Heart left ventricle (tissue), 16 donors: ENCODE measurements around the gene FAM53B. TPM values are rescaled to one million over a fixed set of nuclear protein-coding genes. Genes with fewer than 3 reads are reported as not detected.

Experiments used
- ATAC-seq, 4 donors: fragments of 200-7000 bp; cut with Tn5 transposase; one replicate each; pipeline ENCODE4 v1.9.1; 2020 to 2022; ENCODE audit warnings: moderate library complexity in 4 of 4, mild to moderate bottlenecking in 3 of 4, moderate number of reproducible peaks in 1 of 4
- DNase-seq, 5 donors: peaks; one replicate each; pipeline ENCODE4 v3.0.0-alpha.2; 2020
- H3K27ac ChIP-seq, 12 donors: fragments of 200-600 bp; sonication (generic) in 4 of 12; one replicate each; pipeline versions ENCODE4 v1.5.0 to v1.8.0; 2016 to 2022; ENCODE audit warnings: mild to moderate bottlenecking in 2 of 12
- H3K27me3 ChIP-seq, 9 donors: fragments of 200-600 bp; sonication (generic) in 2 of 9; one replicate each; pipeline versions ENCODE4 v1.5.1 to v1.8.0; 2016 to 2022; ENCODE audit warnings: mild to moderate bottlenecking in 3 of 9
- H3K36me3 ChIP-seq, 9 donors: fragments of 200-600 bp; sonication (generic) in 2 of 9; one replicate each; pipeline versions ENCODE4 v1.5.0 to v1.8.0; 2018 to 2022; ENCODE audit warnings: mild to moderate bottlenecking in 2 of 9
- H3K4me1 ChIP-seq, 12 donors: fragments of 200-600 bp; sonication (generic) in 4 of 12; one replicate each; pipeline versions ENCODE4 v1.5.0 to v1.8.0; 2016 to 2022; ENCODE audit warnings: mild to moderate bottlenecking in 3 of 12
- H3K4me3 ChIP-seq, 12 donors: fragments of 200-600 bp; sonication (generic) in 4 of 12; one replicate each; pipeline versions ENCODE4 v1.5.0 to v1.8.0; 2017 to 2022; ENCODE audit warnings: mild to moderate bottlenecking in 9 of 12, moderate library complexity in 4 of 12
- H3K9me3 ChIP-seq, 12 donors: fragments of 200-600 bp; sonication (generic) in 4 of 12; one replicate each; pipeline versions ENCODE4 v1.5.0 to v1.8.0; 2016 to 2022; ENCODE audit warnings: mild to moderate bottlenecking in 1 of 12
- POLR2A ChIP-seq, 2 donors: fragments of 450-650 bp; IDR thresholded peaks; one replicate each; pipeline ENCODE4 v1.6.1; 2017; ENCODE audit warnings: antibody characterized with exemption in 2 of 2, mild to moderate bottlenecking in 2 of 2, moderate library complexity in 2 of 2
- WGBS, 4 donors: extraction: QIAGEN DNeasy Blood & Tissue Kit in 2 of 4; methylation state at CpG; one replicate each; pipeline versions ENCODE4 v1.1.5 to v1.1.7; 2013 to 2018; 5-methylcytosine and 5-hydroxymethylcytosine counted together
- intact Hi-C, 10 donors: fragments of 100-400 bp; cut with DNase I; formaldehyde crosslinking; loops; one replicate each; pipeline versions ENCODE4 v1.11.1 to v1.14.2; 2022
- polyA plus RNA-seq, 2 donors: library from polyadenylated mRNA; stranded (reverse); fragments of 200-250 nt; gene quantifications; one replicate each; pipeline ENCODE4 v1.2.3, GENCODE V29; 2013
- total RNA-seq, 9 donors: library from RNA; depleted of rRNA in 2 of 9; stranded (reverse); fragments of >200 nt in 2 of 9; fragmentation: NEBNext Ultra II Directional in 3 of 9; extraction: Animal tissue kit (Norgen Biotek cat#: 25700) in 3 of 9; gene quantifications; one replicate each; pipeline versions ENCODE4 v1.1.0 to v1.2.4, GENCODE V29; 2016 to 2023
- TF ChIP-seq, protein P1 (sequence below), 12 donors: fragments of 200-600 bp; sonication (generic) in 4 of 12; IDR thresholded peaks; one replicate each; pipeline versions ENCODE4 v1.5.0 to v1.8.0; 2018 to 2022; ENCODE audit warnings: antibody characterized with exemption in 12 of 12, mild to moderate bottlenecking in 5 of 12
- donor health status: ischemic (EF 13 %, LVEDD 7.1; RV severe dilation, severe dysfunction).
- donor health status: healthy with polysubstance abuse.
- donor health status: DM: no; HTN: yes; CAD: no.
- donor health status: DM: no; HTN: no; CAD: no.
- donor health status: ischemic (EF 25% LVEDD 6.9; RV normal size, moderate dysfunction).
- donor health status: ischemic (EF 25% LVEDD 5.7; RV mildly dilated, moderate dysfunction).
- donor health status: healthy.
- donor health status: DM: yes; HTN: yes; CAD: no.
- donor health status: ischemic (EF 35%, LVEDD 5.7; RV mildly dilated, moderate dysfunction).
- donor health status: nonischemic (EF 11% LVEDD 7.7; RV severe dilation, severe dysfunction).
- donor health status: DM: yes; HTN: yes; CAD: no.
- donor health status: PGD.
- donor health status: ischemic (EF 29% LVEDD 5.4; RV normal size, mild dysfunction).
- donor health status: nonischemic (EF 23%, LVEDD 6.1; RV moderate dilation, normal function).

FAM53B gene
- total and polyA plus RNA-seq, 11 donors, result 23.7 to 57.7 (median 35.5) TPM

DNA sequence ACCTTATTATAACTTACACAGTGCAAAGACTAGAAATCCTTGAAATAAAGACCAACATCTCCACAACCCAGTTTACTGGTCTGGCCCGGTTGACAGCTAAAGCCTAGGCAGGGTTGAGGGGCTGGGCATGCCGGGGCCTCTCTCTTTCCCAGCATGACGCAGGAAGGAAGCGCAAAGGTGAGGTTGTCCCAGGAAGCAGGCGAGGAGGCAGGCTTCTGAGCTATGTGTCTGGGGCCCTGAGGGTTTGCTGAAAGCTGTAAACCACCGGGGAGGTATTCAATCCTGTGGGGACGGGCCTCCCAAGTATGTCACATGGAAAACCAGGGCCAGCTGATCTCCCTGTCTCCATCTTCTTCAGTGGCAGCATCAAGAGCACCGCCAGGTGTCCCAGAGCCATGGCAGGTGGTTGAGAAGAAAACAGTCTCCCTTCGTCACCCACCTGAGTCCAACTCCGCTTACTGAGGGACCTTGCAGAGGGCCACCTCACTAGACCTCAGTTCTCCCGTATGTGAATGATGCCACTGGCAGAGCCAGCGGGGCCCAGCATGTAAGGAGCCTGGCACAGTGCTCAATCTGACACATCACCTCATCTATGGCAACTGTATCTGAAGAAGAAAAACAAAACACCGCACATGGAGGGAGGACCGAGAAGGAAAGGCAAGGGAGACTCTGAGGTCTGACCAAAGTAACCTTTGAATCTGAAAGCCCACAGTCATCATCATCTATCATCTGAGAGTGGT is 49.5 kb downstream of the FAM53B start:
- ATAC-seq (peak in 1 of 4 donors; percentile 19), DNase-seq (peak in 1 of 5 donors; percentile 48)
- WGBS, 4 donors, result 72 to 80% (median 78%) methylated on average over 14 of the region's 14 CpGs
- Histone ChIP-seq H3K36me3 (peaks cover 0 to 34% (median 15%) of the 10 kb centered on the region in 9 donors), H3K9me3 (no peaks in the 10 kb centered on the region), H3K4me3 (no peak overlapping the region), H3K27me3 (no peaks in the 10 kb centered on the region), H3K4me1 (peaks cover 13 to 99% (median 64%) of the 10 kb centered on the region in 12 donors), H3K27ac (peak overlapping the region in 11 of 12 donors; percentile 41 to 97 (median 62))
- TF ChIP-seq POLR2A (IDR thresholded peaks at IDR 0.05), result no peak
- TF ChIP-seq, protein P1, sequence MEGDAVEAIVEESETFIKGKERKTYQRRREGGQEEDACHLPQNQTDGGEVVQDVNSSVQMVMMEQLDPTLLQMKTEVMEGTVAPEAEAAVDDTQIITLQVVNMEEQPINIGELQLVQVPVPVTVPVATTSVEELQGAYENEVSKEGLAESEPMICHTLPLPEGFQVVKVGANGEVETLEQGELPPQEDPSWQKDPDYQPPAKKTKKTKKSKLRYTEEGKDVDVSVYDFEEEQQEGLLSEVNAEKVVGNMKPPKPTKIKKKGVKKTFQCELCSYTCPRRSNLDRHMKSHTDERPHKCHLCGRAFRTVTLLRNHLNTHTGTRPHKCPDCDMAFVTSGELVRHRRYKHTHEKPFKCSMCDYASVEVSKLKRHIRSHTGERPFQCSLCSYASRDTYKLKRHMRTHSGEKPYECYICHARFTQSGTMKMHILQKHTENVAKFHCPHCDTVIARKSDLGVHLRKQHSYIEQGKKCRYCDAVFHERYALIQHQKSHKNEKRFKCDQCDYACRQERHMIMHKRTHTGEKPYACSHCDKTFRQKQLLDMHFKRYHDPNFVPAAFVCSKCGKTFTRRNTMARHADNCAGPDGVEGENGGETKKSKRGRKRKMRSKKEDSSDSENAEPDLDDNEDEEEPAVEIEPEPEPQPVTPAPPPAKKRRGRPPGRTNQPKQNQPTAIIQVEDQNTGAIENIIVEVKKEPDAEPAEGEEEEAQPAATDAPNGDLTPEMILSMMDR (IDR thresholded peaks at IDR 0.05), result no peak
- intact Hi-C loops, result no loop called here

DNA sequence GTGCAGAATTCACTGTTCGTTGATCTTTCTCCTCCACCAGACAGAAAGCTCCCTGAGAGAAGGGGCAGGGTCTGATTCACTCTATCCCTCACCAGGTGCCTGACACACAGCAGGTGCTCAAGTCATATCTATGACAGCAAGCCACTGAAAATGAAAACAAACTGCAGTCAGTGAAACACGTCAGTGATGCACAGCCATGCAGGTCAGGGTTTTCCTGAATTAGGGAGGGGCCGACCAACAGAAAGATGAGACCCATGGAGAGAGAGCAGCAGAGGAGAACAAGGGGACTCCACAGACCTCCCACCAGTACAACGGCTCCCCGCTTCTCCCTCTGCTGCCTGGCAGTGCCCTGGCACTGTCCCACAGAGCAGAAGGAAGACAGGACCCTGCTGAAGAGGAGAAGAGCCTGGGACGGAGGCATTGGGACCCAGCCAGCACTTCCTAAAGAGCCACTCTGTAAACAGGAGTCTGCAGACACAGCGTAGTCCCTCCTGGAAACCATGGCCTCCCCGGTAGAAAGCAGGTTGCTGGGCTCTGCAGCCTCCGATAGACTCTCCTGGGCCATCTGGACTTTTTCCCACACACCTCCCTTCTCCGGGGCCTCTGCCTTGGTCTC is 50.3 kb downstream of the FAM53B start:
- DNase-seq, result peak in 4 of 5 donors; percentile 26 to 58 (median 51)

DNA sequence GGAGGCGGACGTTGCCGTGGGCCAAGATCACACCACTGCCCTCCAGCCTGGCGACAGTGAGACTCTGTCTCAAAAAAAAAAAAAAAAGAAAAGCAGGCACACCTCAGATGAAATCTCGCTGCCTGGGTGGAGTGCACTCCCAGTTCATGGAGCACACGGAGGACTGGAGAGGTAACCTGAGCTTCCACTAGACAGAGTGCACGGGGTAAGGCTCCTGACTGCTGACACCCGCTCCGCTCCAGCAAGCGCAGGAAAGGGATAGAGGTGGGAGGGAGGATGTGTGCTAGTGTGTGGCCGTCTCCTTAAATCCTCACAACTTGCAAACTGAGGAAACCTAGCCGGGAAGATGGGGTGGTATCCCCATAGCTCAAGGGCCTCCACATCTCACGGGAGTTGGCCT is 50.8 kb downstream of the FAM53B start:
- WGBS, 4 donors, result 52 to 66% (median 56%) methylated on average over 13 of the region's 13 CpGs
- ATAC-seq, result peak in 3 of 4 donors; percentile 14 to 50 (median 21)
- H3K27ac ChIP-seq, result peak overlapping the region in 11 of 12 donors; percentile 41 to 97 (median 62)
- peak in 1 of 5 donors; percentile 23 for DNase-seq
- TF ChIP-seq POLR2A (IDR thresholded peaks at IDR 0.05), result no peak
- TF ChIP-seq, protein P1 (IDR thresholded peaks at IDR 0.05), result no peak
- H3K4me1 ChIP-seq, result peaks cover 6 to 99% (median 63%) of the 10 kb centered on the region in 12 donors
- no peaks in the 10 kb centered on the region for H3K9me3 ChIP-seq
- peaks cover 0 to 40% (median 16%) of the 10 kb centered on the region in 9 donors for H3K36me3 ChIP-seq
- H3K4me3 ChIP-seq, result no peak overlapping the region
- no peaks in the 10 kb centered on the region for H3K27me3 ChIP-seq
- intact Hi-C loops, result no loop called here

More for the DNA sequence above, 50.3 kb downstream of the FAM53B start:
- intact Hi-C loops, result no loop called here
- peaks cover 0 to 40% (median 16%) of the 10 kb centered on the region in 9 donors for H3K36me3 ChIP-seq
- TF ChIP-seq, protein P1 (IDR thresholded peaks at IDR 0.05), result no peak
- no peak for TF ChIP-seq POLR2A (IDR thresholded peaks at IDR 0.05)
- H3K27ac ChIP-seq, result peak overlapping the region in 11 of 12 donors; percentile 41 to 97 (median 62)
- peaks cover 7 to 99% (median 63%) of the 10 kb centered on the region in 12 donors for H3K4me1 ChIP-seq
- ATAC-seq, result peak; percentile 14 to 50 (median 34)
- no peak overlapping the region for H3K4me3 ChIP-seq
- no peaks in the 10 kb centered on the region for H3K27me3 ChIP-seq
- H3K9me3 ChIP-seq, result no peaks in the 10 kb centered on the region
- WGBS, 4 donors, result 33 to 38% (median 37%) methylated on average over 10 of the region's 10 CpGs

DNA sequence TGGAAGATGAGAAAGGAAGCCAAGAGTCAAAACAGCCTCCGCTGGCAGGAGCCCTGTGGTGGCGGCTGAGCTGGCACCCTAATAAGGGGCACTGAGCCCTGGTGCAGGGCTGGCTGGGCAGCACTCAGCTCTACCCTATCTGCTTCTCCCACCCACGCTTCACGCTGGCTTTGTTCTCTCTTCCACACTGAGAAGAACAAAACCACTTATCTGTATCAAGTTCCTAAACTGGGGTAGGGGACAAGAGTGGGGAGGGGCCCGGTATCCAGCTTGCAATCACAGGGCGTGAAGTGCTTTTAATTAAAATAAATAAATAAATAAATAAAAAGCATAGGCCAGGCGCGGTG is 52.1 kb downstream of the FAM53B start:
- WGBS, 4 donors, result 64 to 76% (median 69%) methylated on average over 8 of the region's 8 CpGs
- Histone ChIP-seq H3K27ac (peak overlapping the region in 9 of 12 donors; percentile 13 to 79 (median 44)), H3K4me1 (peaks cover 0 to 99% (median 63%) of the 10 kb centered on the region in 12 donors), H3K9me3 (no peaks in the 10 kb centered on the region), H3K36me3 (peaks cover 0 to 40% (median 16%) of the 10 kb centered on the region in 9 donors), H3K27me3 (no peaks in the 10 kb centered on the region), H3K4me3 (no peak overlapping the region)
- intact Hi-C loops, result no loop called here
- no peak for TF ChIP-seq POLR2A (IDR thresholded peaks at IDR 0.05)
- TF ChIP-seq, protein P1 (IDR thresholded peaks at IDR 0.05), result no peak
- ATAC-seq, result peak; percentile 33 to 40 (median 38)
- peak in 2 of 5 donors; percentile 50 to 51 for DNase-seq
